ENCODE measurements around the gene RBM45. TPM values are rescaled to one million over a fixed set of nuclear protein-coding genes. Genes with fewer than 3 reads are reported as not detected.
A peak's percentile ranks its signal among the peaks of the same experiment; 100 is the strongest.

The RBM45 gene
- total and polyA plus RNA-seq, 4 donors = 8.8 to 19.6 (median 13.0) TPM

GRCh38 chr2:178072000-178072382 is 40.2 kb upstream of the RBM45 start:
- DNase-seq (no peak), ATAC-seq (ENCODE audit: insufficient read depth, low FRiP score) (no peak)
- WGBS, 2 donors = 85 to 87% methylated on average over 11 of the region's 11 CpGs
- Histone ChIP-seq H3K36me3 (ENCODE audit: control insufficient read depth in 4 of 4, insufficient read depth in 4 of 4, low read length in 4 of 4) (no peaks in the 10 kb centered on the region), H3K27ac (ENCODE audit: low read depth in 1 of 2, low read length in 1 of 2) (no peak overlapping the region), H3K27me3 (ENCODE audit: control insufficient read depth in 3 of 3, insufficient read depth in 3 of 3, low read length in 2 of 3) (peaks cover 0 to 23% (median 16%) of the 10 kb centered on the region in 3 donors), H3K9ac (ENCODE audit: insufficient read depth in 1 of 2, low read length in 2 of 2) (no peak overlapping the region), H3K4me1 (ENCODE audit: control insufficient read depth in 5 of 5, insufficient read depth in 5 of 5, low read length in 5 of 5) (peaks cover 0 to 10% (median 0%) of the 10 kb centered on the region in 5 donors), H3K4me3 (no peak overlapping the region), H3K9me3 (ENCODE audit: control insufficient read depth in 4 of 4, insufficient read depth in 3 of 4, low read length in 3 of 4) (no peaks in the 10 kb centered on the region)
- TF ChIP-seq, protein P1, sequence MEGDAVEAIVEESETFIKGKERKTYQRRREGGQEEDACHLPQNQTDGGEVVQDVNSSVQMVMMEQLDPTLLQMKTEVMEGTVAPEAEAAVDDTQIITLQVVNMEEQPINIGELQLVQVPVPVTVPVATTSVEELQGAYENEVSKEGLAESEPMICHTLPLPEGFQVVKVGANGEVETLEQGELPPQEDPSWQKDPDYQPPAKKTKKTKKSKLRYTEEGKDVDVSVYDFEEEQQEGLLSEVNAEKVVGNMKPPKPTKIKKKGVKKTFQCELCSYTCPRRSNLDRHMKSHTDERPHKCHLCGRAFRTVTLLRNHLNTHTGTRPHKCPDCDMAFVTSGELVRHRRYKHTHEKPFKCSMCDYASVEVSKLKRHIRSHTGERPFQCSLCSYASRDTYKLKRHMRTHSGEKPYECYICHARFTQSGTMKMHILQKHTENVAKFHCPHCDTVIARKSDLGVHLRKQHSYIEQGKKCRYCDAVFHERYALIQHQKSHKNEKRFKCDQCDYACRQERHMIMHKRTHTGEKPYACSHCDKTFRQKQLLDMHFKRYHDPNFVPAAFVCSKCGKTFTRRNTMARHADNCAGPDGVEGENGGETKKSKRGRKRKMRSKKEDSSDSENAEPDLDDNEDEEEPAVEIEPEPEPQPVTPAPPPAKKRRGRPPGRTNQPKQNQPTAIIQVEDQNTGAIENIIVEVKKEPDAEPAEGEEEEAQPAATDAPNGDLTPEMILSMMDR (IDR thresholded peaks at IDR 0.05; ENCODE audit: control extremely low read depth, extremely low read depth) = no peak

- Histone ChIP-seq H3K27ac (ENCODE audit: low read depth in 1 of 2, low read length in 1 of 2) (no peak within 1 kb of the TSS), H3K9me3 (ENCODE audit: control insufficient read depth in 4 of 4, insufficient read depth in 3 of 4, low read length in 3 of 4) (no peaks in the 10 kb centered on the region), H3K9ac (ENCODE audit: insufficient read depth in 1 of 2, low read length in 2 of 2) (no peak within 1 kb of the TSS), H3K36me3 (ENCODE audit: control insufficient read depth in 4 of 4, insufficient read depth in 4 of 4, low read length in 4 of 4) (no peaks in the 10 kb centered on the region), H3K4me3 (peak within 1 kb of the TSS; percentile 18), H3K27me3 (ENCODE audit: control insufficient read depth in 3 of 3, insufficient read depth in 3 of 3, low read length in 2 of 3) (peaks cover 0 to 23% (median 16%) of the 10 kb centered on the region in 3 donors), H3K4me1 (ENCODE audit: control insufficient read depth in 5 of 5, insufficient read depth in 5 of 5, low read length in 5 of 5) (peaks cover 0 to 10% (median 0%) of the 10 kb centered on the region in 5 donors)
- DNase-seq = peak; percentile 68 to 78 (median 75)
- WGBS, 2 donors = 3 to 4% methylated on average over 40 to 44 of the region's 44 CpGs
- TF ChIP-seq, protein P1 (IDR thresholded peaks at IDR 0.05; ENCODE audit: control extremely low read depth, extremely low read depth) = no peak
- ATAC-seq (ENCODE audit: insufficient read depth, low FRiP score) = peak; percentile 87
Observed at GRCh38 chr2:178072383-178073301, 39.6 kb upstream of the RBM45 start, which contains the start of gene PDE11A. Gene PDE11A (minus strand): TSS chr2:178072777. CDS start chr2:178072437, 340 bp downstream.

- TF ChIP-seq, protein P1 (IDR thresholded peaks at IDR 0.05; ENCODE audit: control extremely low read depth, extremely low read depth) = no peak
- Histone ChIP-seq H3K4me1 (ENCODE audit: control insufficient read depth in 5 of 5, insufficient read depth in 5 of 5, low read length in 5 of 5) (peaks cover 0 to 10% (median 0%) of the 10 kb centered on the region in 5 donors), H3K4me3 (no peak overlapping the region), H3K27ac (ENCODE audit: low read depth in 1 of 2, low read length in 1 of 2) (no peak overlapping the region), H3K9ac (ENCODE audit: insufficient read depth in 1 of 2, low read length in 2 of 2) (no peak overlapping the region), H3K9me3 (ENCODE audit: control insufficient read depth in 4 of 4, insufficient read depth in 3 of 4, low read length in 3 of 4) (peaks cover 0 to 2% (median 0%) of the 10 kb centered on the region in 4 donors), H3K27me3 (ENCODE audit: control insufficient read depth in 3 of 3, insufficient read depth in 3 of 3, low read length in 2 of 3) (peaks cover 0 to 23% (median 16%) of the 10 kb centered on the region in 3 donors), H3K36me3 (ENCODE audit: control insufficient read depth in 4 of 4, insufficient read depth in 4 of 4, low read length in 4 of 4) (no peaks in the 10 kb centered on the region)
- 77 to 79% methylated on average over 8 of the region's 8 CpGs for WGBS, 2 donors
- DNase-seq = no peak
- no peak for ATAC-seq (ENCODE audit: insufficient read depth, low FRiP score)
Observed at GRCh38 chr2:178074123-178075005, 37.9 kb upstream of the RBM45 start.

All from lung (tissue), 12 donors.